H1 (cell line): ENCODE results near the gene WDR4. TPM values are rescaled to one million over a fixed set of nuclear protein-coding genes. Genes with fewer than 3 reads are reported as not detected.

Source experiments
- CTCF ChIA-PET: fragments of 300-600 bp; sonication (Branson Sonifier 250); formaldehyde crosslinking; loops from one replicate; lab custom pipeline; 2021; ENCODE audit not compliant: partially characterized antibody; lab: Charles Lee
- POLR2A ChIA-PET: fragments of 300-600 bp; sonication (Branson Sonifier 250); formaldehyde crosslinking; loops from one replicate; lab custom pipeline; 2021; ENCODE audit warnings: inconsistent platforms; ENCODE audit not compliant: partially characterized antibody; lab: Charles Lee
- DNase-seq, 2 experiments: peaks; one replicate each; pipeline versions ENCODE4 v3.0.0 to v3.0.0-alpha.2; 2010 to 2022; ENCODE audit warnings: low spot score in 2 of 2, low read depth in 1 of 2, mixed read lengths in 1 of 2
- FAIRE-seq: peaks from 2 replicates; lab custom pipeline; 2011; peaks lifted over from hg19 to GRCh38; lab: Jason Lieb, UNC
- H2AFZ ChIP-seq: 2 replicates; pipeline ENCODE4 v1.8.1; 2012; ENCODE audit warnings: low read length, inconsistent platforms
- H2AK5ac ChIP-seq: 2 replicates; pipeline ENCODE4 v1.6.1; 2013; ENCODE audit warnings: low read depth, low read length
- H2BK120ac ChIP-seq: replicated peaks from 2 replicates; pipeline ENCODE3; 2013; ENCODE audit warnings: low read depth, low read length, inconsistent platforms
- H2BK12ac ChIP-seq: 2 replicates; pipeline ENCODE4 v1.6.1; 2013; ENCODE audit warnings: low read depth, low read length
- H2BK15ac ChIP-seq: 2 replicates; pipeline ENCODE4 v1.6.1; 2013; ENCODE audit warnings: low read length
- H2BK20ac ChIP-seq: 2 replicates; pipeline ENCODE4 v1.6.1; 2013; ENCODE audit warnings: low read length
- H2BK5ac ChIP-seq: 2 replicates; pipeline ENCODE4 v1.6.1; 2013; ENCODE audit warnings: low read depth, low read length
- H3K14ac ChIP-seq: 2 replicates; pipeline ENCODE4 v1.6.1; 2013; ENCODE audit warnings: inconsistent platforms; ENCODE audit not compliant: insufficient read length
- H3K18ac ChIP-seq: 2 replicates; pipeline ENCODE4 v1.6.1; 2013; ENCODE audit warnings: low read length; ENCODE audit errors: extremely low read depth
- H3K23ac ChIP-seq: 2 replicates; pipeline ENCODE4 v1.6.1; 2013; ENCODE audit warnings: inconsistent platforms; ENCODE audit not compliant: insufficient read length
- H3K23me2 ChIP-seq: 2 replicates; pipeline ENCODE4 v1.6.1; 2013; ENCODE audit warnings: low read depth, low read length
- H3K27ac ChIP-seq: 2 replicates; pipeline ENCODE4 v1.6.1; 2011; ENCODE audit warnings: low read depth, low read length, inconsistent platforms
- H3K27me3 ChIP-seq, 4 experiments: replicated peaks in 1 of 4; 1 replicate in 1 of 4; 2 replicates in 3 of 4; pipeline versions ENCODE4 v1.6.1 to v1.8.1; 2011 to 2013; ENCODE audit warnings: low read length in 3 of 4, mild to moderate bottlenecking in 3 of 4, inconsistent platforms in 2 of 4, mixed read lengths in 2 of 4, moderate library complexity in 1 of 4; ENCODE audit not compliant: control insufficient read depth in 3 of 4, insufficient read depth in 3 of 4; ENCODE audit errors: extremely low read depth in 1 of 4
- H3K36me3 ChIP-seq, 4 experiments: 2 replicates each; pipeline versions ENCODE4 v1.6.1 to v1.8.1; 2011 to 2013; ENCODE audit warnings: mild to moderate bottlenecking in 4 of 4, low read length in 3 of 4, moderate library complexity in 2 of 4, control low read depth in 1 of 4, inconsistent platforms in 1 of 4; ENCODE audit not compliant: insufficient read depth in 4 of 4, control insufficient read depth in 2 of 4
- H3K4ac ChIP-seq: replicated peaks from 2 replicates; pipeline ENCODE3; 2013; ENCODE audit warnings: low read length, low read depth, mixed read lengths, inconsistent platforms; ENCODE audit not compliant: insufficient read length
- H3K4me1 ChIP-seq, 4 experiments: replicated peaks in 1 of 4; 1 replicate in 1 of 4; 2 replicates in 3 of 4; pipeline versions ENCODE4 v1.6.1 to v1.8.1; 2011 to 2013; ENCODE audit warnings: low read length in 3 of 4, inconsistent platforms in 2 of 4, mixed read lengths in 1 of 4; ENCODE audit not compliant: insufficient read depth in 4 of 4, control insufficient read depth in 3 of 4
- H3K4me2 ChIP-seq, 2 experiments: 2 replicates each; pipeline versions ENCODE4 v1.6.1 to v1.8.1; 2011 to 2013; ENCODE audit warnings: low read depth in 2 of 2, low read length in 2 of 2, control low read depth in 1 of 2, inconsistent platforms in 1 of 2, mild to moderate bottlenecking in 1 of 2; ENCODE audit not compliant: insufficient read depth in 1 of 2
- H3K4me3 ChIP-seq, 4 experiments: fragments of 200-600, 300-600 bp in 1 of 4; sonication (generic), shearing (Covaris generic), sonication (Bioruptor Twin) in 1 of 4; 2 replicates each; pipeline versions ENCODE4 v1.5.1 to v1.8.1; 2011 to 2016; ENCODE audit warnings: low read length in 4 of 4, low read depth in 3 of 4, control low read depth in 2 of 4, inconsistent platforms in 2 of 4, mild to moderate bottlenecking in 2 of 4, mixed read lengths in 1 of 4, moderate library complexity in 1 of 4; ENCODE audit not compliant: insufficient read depth in 2 of 4; ENCODE audit errors: extremely low read depth in 1 of 4
- H3K56ac ChIP-seq: replicated peaks from 2 replicates; pipeline ENCODE3; 2013; ENCODE audit warnings: low read depth, mild to moderate bottlenecking, mixed read lengths, low read length, inconsistent platforms; ENCODE audit not compliant: insufficient read length
- H3K79me1 ChIP-seq: 2 replicates; pipeline ENCODE4 v1.6.1; 2013; ENCODE audit warnings: low read depth, low read length, control low read depth
- H3K79me2 ChIP-seq, 2 experiments: 2 replicates each; pipeline versions ENCODE4 v1.6.1 to v1.8.1; 2012 to 2013; ENCODE audit warnings: low read length in 2 of 2, mild to moderate bottlenecking in 2 of 2, inconsistent platforms in 1 of 2; ENCODE audit not compliant: insufficient read depth in 2 of 2, control insufficient read depth in 1 of 2
- H3K9ac ChIP-seq, 4 experiments: replicated peaks in 1 of 4; 1 replicate in 1 of 4; 2 replicates in 3 of 4; pipeline versions ENCODE4 v1.6.1 to v1.8.1; 2011 to 2013; ENCODE audit warnings: low read depth in 3 of 4, low read length in 3 of 4, control low read depth in 2 of 4, mild to moderate bottlenecking in 2 of 4, moderate library complexity in 2 of 4, inconsistent platforms in 1 of 4; ENCODE audit errors: extremely low read depth in 1 of 4
- H3K9me3 ChIP-seq, 2 experiments: 2 replicates each; pipeline versions ENCODE4 v1.6.1 to v1.8.1; 2012 to 2013; ENCODE audit warnings: mild to moderate bottlenecking in 2 of 2, moderate library complexity in 2 of 2, control low read depth in 1 of 2, inconsistent platforms in 1 of 2, low read depth in 1 of 2, low read length in 1 of 2, mixed read lengths in 1 of 2; ENCODE audit not compliant: insufficient read depth in 2 of 2
- H4K20me1 ChIP-seq, 2 experiments: replicated peaks in 1 of 2; 2 replicates each; pipeline versions ENCODE3 to v1.8.1; 2011 to 2013; ENCODE audit warnings: inconsistent platforms in 2 of 2, low read length in 2 of 2, mild to moderate bottlenecking in 1 of 2; ENCODE audit not compliant: insufficient read depth in 2 of 2, control insufficient read depth in 1 of 2
- H4K5ac ChIP-seq: 2 replicates; pipeline ENCODE4 v1.6.1; 2013; ENCODE audit warnings: low read length, low read depth, mixed read lengths, inconsistent platforms; ENCODE audit not compliant: insufficient read length
- H4K8ac ChIP-seq: 2 replicates; pipeline ENCODE4 v1.8.0; 2013; ENCODE audit warnings: mild to moderate bottlenecking, moderate library complexity, low read length, inconsistent platforms; ENCODE audit not compliant: insufficient read depth; ENCODE audit errors: extremely low read depth
- H4K91ac ChIP-seq: replicated peaks from 2 replicates; pipeline ENCODE3; 2013; ENCODE audit warnings: low read length, mixed read lengths, inconsistent platforms; ENCODE audit not compliant: insufficient read length
- ASH2L ChIP-seq: fragments of 200-600, 300-600 bp; sonication (generic); IDR thresholded peaks from one replicate; pipeline ENCODE4 v1.7.1; 2017; ENCODE audit warnings: low read length
- CHD2 ChIP-seq: IDR thresholded peaks from 2 replicates; pipeline ENCODE4 v1.6.1; 2012; ENCODE audit warnings: low read length, improper control_type of control experiment
- MAX ChIP-seq: IDR thresholded peaks from 2 replicates; pipeline ENCODE4 v1.6.1; 2012; ENCODE audit warnings: inconsistent platforms
- SP4 ChIP-seq: IDR thresholded peaks from 2 replicates; pipeline ENCODE4 v1.6.1; 2012; ENCODE audit warnings: low read length, inconsistent platforms
- WGBS, 2 experiments: shearing (Covaris generic) in 1 of 2; methylation state at CpG; one replicate each; pipeline versions ENCODE4 v1.1.6 to v1.1.7; 2013 to 2015; ENCODE audit warnings: low lambda C conversion rate in 2 of 2, mixed read lengths in 2 of 2, inconsistent platforms in 1 of 2, low coverage in 1 of 2, missing lambda C conversion rate in 1 of 2; ENCODE audit not compliant: insufficient replicate concordance in 2 of 2, insufficient coverage in 1 of 2, insufficient read length in 1 of 2; ENCODE audit errors: extremely low coverage in 1 of 2, missing lambda C conversion rate in 1 of 2; 5-methylcytosine and 5-hydroxymethylcytosine counted together
- polyA plus RNA-seq, 7 experiments: library from polyadenylated mRNA; depleted of rRNA in 3 of 7; stranded (reverse) in 5 of 7; unstranded in 2 of 7; fragments of >200 nt in 5 of 7; fragments of 200-250 nt in 2 of 7; gene quantifications; 1 replicate in 5 of 7; 2 replicates in 1 of 7; 4 replicates in 1 of 7; pipeline versions ENCODE4 v1.2.1 to v1.2.3, GENCODE V29; 2011 to 2013; ENCODE audit warnings: missing spikeins in 2 of 7, mixed read lengths in 2 of 7
- total RNA-seq: library from RNA; stranded (reverse); fragmentation: NEBNext Ultra II Directional; extraction: Animal tissue kit (Norgen Biotek cat#: 25700); gene quantifications from 2 replicates; pipeline ENCODE4 v1.2.1, GENCODE V29; 2021

WDR4 gene
- total and polyA plus RNA-seq, 2 of the 8 experiments (the other 6 are each of a cell fraction or from before 2014, with no cell fraction given), result 28.9 to 47.8 TPM

DNA sequence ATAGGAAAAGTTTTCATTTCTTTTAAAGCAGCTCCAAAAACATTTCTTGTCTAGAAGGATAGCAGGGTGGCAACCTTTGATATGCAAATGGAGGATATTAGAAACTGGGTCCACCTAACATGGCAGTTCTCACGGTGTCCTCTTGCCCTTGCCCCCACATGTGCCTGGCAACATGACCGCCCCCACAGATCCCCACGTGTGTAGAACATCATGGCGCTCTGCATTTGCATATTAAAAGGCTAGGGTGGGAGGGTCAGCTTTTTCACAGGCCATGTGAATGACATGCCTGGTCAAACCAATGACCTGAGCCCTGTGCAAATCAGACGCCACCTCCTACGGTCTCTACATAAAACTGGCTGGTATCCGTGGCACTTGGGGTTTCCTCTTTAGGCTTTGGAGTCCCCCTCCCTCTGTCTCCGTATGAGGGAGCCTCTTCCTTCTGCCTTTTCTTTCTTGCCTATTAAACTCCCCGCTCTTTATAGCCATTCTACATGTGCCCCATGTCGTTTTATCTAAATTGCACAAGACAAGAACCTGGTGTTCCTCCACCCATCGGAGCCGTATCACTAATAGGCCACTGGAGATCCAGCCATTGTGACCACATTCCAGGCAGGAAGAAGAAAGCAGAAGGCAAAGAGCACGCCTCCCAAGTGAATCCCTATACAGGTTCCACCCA is 71.3 kb downstream of the WDR4 start:
- H3K23me2 ChIP-seq, result no peaks in the 10 kb centered on the region; the same call in 1 of the 2 replicates
- peaks cover 0 to 3% of the 10 kb centered on the region in 2 experiments for H4K20me1 ChIP-seq
- H3K4ac ChIP-seq, result no peak overlapping the region
- H4K5ac ChIP-seq, result no peak overlapping the region
- no peaks in the 10 kb centered on the region for H3K79me1 ChIP-seq
- no peak overlapping the region for H2AK5ac ChIP-seq
- H3K79me2 ChIP-seq, result no peaks in the 10 kb centered on the region
- no peak overlapping the region for H3K9ac ChIP-seq
- H3K18ac ChIP-seq, result no peak overlapping the region
- no peak overlapping the region for H2AFZ ChIP-seq
- H3K4me1 ChIP-seq, result peaks cover 0 to 14% (median 4%) of the 10 kb centered on the region in 4 experiments; a peak in 5 of 7 replicates
- DNase-seq (peak in 1 of 2 experiments; percentile 40), FAIRE-seq (no peak)
- WGBS, 2 experiments, result 83% methylated on average over 13 of the region's 13 CpGs; no CpG with 5 or more reads in 1 of the 2 experiments
- H3K4me3 ChIP-seq, result no peak overlapping the region
- peak overlapping the region; percentile 11; the same call in 1 of the 2 replicates for H4K8ac ChIP-seq
- no peak overlapping the region for H3K4me2 ChIP-seq
- no peaks in the 10 kb centered on the region for H3K9me3 ChIP-seq
- CTCF ChIA-PET, result interaction anchor here (1.9 kb wide), 1 partner anchor 215 kb away, joined by 11 read pairs; no protein-coding TSS in a partner anchor
- POLR2A ChIA-PET, result interaction anchor here (0.9 to 2.2 kb wide), 6 partner anchors 12 to 66 kb away, joined by 3 to 12 read pairs (median 8); no protein-coding TSS in a partner anchor
- H3K27ac ChIP-seq, result no peak overlapping the region
- no peak overlapping the region; the same call in 1 of the 2 replicates for H2BK5ac ChIP-seq
- no peaks in the 10 kb centered on the region for H3K27me3 ChIP-seq
- TF ChIP-seq SP4 (no peak), CHD2 (no peak), MAX (0 out of 2 replicates have a peak, but pooled peaks have one; percentile 29), ASH2L (no peak)
- H2BK20ac ChIP-seq, result peak overlapping the region; percentile 13
- H3K14ac ChIP-seq, result no peak overlapping the region
- no peak overlapping the region for H2BK12ac ChIP-seq
- H3K56ac ChIP-seq, result no peak overlapping the region
- H3K23ac ChIP-seq, result no peak overlapping the region
- no peak overlapping the region for H2BK120ac ChIP-seq
- H2BK15ac ChIP-seq, result no peak overlapping the region
- H4K91ac ChIP-seq, result no peak overlapping the region
- no peaks in the 10 kb centered on the region for H3K36me3 ChIP-seq
